Activated CD8-positive, alpha-beta T cell treated with anti-CD3 and anti-CD28 coated beads, Interleukin-2, amount 10 ng/mL, durations not matched to agents 7 days and 5 days (primary cell): ENCODE measurements around the gene RELB. TPM values are rescaled to one million over a fixed set of nuclear protein-coding genes. Genes with fewer than 3 reads are reported as not detected.
A peak's percentile ranks its signal among the peaks of the same experiment; 100 is the strongest.

Source experiments
- ATAC-seq: fragments of 150-1000 bp; cut with Tn5 transposase; one replicate; pipeline ENCODE4 v1.10.0; 2021; ENCODE audit warnings: moderate library complexity
- CTCF ChIA-PET: fragments of 350-600 bp; sonication (Branson Sonifier 250); formaldehyde crosslinking; loops from one replicate; lab custom pipeline; 2021; ENCODE audit warnings: antibody characterized with exemption; lab: Charles Lee
- POLR2A ChIA-PET: fragments of 350-600 bp; sonication (Branson Sonifier 250); formaldehyde crosslinking; loops from one replicate; lab custom pipeline; 2021; ENCODE audit warnings: antibody characterized with exemption; lab: Charles Lee
- DNase-seq: peaks from one replicate; pipeline ENCODE4 v3.0.0-alpha.2; 2020
- H3K27ac Mint-ChIP-seq: one replicate; pipeline ENCODE4 v1.8.0; 2021; ENCODE audit warnings: mild to moderate bottlenecking, mixed read lengths
- H3K27me3 Mint-ChIP-seq: one replicate; pipeline ENCODE4 v1.8.0; 2021; ENCODE audit warnings: low read depth, mixed read lengths
- H3K36me3 Mint-ChIP-seq: one replicate; pipeline ENCODE4 v1.8.0; 2021; ENCODE audit warnings: low read depth, mixed read lengths
- H3K4me1 Mint-ChIP-seq: one replicate; pipeline ENCODE4 v1.8.0; 2021; ENCODE audit warnings: low read depth, mixed read lengths
- H3K4me3 Mint-ChIP-seq: one replicate; pipeline ENCODE4 v1.8.0; 2021; ENCODE audit warnings: mild to moderate bottlenecking, mixed read lengths
- H3K9me3 Mint-ChIP-seq: one replicate; pipeline ENCODE4 v1.8.0; 2022; ENCODE audit warnings: mixed read lengths; ENCODE audit not compliant: insufficient read depth
- total RNA-seq, 2 experiments: library from RNA; stranded (reverse); gene quantifications; one replicate each; pipeline ENCODE4 v1.2.3, GENCODE V29; 2021

The RELB gene
- total RNA-seq, 2 experiments from 2014 or later, result 8.7 to 10.2 TPM

GRCh38 chr19:45047188-45047797 is 46.0 kb downstream of the RELB start:
- POLR2A ChIA-PET, result no interaction called here
- ATAC-seq, result no peak
- H3K4me1 Mint-ChIP-seq, result peaks cover 29% of the 10 kb centered on the region

DNA sequence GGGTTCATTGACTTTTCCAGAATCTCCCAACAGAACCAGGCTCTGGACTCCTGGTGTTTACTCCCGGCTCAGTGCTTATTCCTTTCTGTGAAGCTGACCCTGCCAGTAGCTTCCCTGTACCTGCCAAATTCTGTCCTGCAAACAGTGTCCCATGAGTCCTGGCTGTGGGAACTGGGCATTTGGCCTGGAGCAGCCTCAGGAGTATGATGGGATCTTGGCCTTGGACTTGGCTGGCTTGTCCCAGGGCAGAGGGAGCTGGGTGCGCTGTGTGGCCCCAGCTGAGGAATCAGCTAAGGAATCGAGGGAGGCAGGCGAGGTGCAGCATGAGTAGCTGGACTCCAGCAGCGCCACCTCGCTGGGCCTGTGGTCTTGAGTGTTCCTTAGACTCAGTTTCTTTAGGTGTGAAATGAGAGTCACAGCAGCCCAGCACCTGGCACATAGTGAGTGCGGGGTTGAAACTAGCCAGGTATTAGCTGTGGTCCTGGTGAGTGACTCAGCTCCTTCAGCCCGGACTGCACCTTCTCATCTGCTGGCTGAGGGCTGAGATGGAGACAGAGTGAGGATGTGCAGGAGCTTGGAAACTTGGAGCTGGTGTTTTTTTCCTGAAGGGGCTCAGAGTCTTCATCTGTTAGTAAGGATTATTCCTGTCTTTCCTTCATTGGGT is 47.9 kb downstream of the RELB start:
- peaks cover 37% of the 10 kb centered on the region for H3K36me3 Mint-ChIP-seq
- ATAC-seq, result no peak
- ChIA-PET POLR2A (interaction anchor here (0.9 kb wide), 1 partner anchor 11 kb away, joined by 5 read pairs; the partner anchor contains the start of gene CLASRP), CTCF (interaction anchor here (4.1 kb wide), 1 partner anchor 10 kb away, joined by 23 read pairs; no protein-coding TSS in a partner anchor)
- no peak for DNase-seq
- peak overlapping the region; percentile 37 for H3K27ac Mint-ChIP-seq
- H3K4me1 Mint-ChIP-seq, result peaks cover 29% of the 10 kb centered on the region
- H3K4me3 Mint-ChIP-seq, result no peak overlapping the region
- no peaks in the 10 kb centered on the region for H3K27me3 Mint-ChIP-seq
- no peaks in the 10 kb centered on the region for H3K9me3 Mint-ChIP-seq

More at GRCh38 chr19:45047188-45047797, 46.0 kb downstream of the RELB start:
- no peaks in the 10 kb centered on the region for H3K9me3 Mint-ChIP-seq
- peaks cover 40% of the 10 kb centered on the region for H3K36me3 Mint-ChIP-seq
- DNase-seq, result no peak
- H3K4me3 Mint-ChIP-seq, result peak overlapping the region; percentile 67
- CTCF ChIA-PET, result interaction anchor here (1.2 to 3.6 kb wide), 2 partner anchors 12 to 131 kb away, joined by 3 to 24 read pairs; partner anchors contain the start of genes BLOC1S3 and TRAPPC6A
- peak overlapping the region; percentile 85 for H3K27ac Mint-ChIP-seq
- no peaks in the 10 kb centered on the region for H3K27me3 Mint-ChIP-seq

DNA sequence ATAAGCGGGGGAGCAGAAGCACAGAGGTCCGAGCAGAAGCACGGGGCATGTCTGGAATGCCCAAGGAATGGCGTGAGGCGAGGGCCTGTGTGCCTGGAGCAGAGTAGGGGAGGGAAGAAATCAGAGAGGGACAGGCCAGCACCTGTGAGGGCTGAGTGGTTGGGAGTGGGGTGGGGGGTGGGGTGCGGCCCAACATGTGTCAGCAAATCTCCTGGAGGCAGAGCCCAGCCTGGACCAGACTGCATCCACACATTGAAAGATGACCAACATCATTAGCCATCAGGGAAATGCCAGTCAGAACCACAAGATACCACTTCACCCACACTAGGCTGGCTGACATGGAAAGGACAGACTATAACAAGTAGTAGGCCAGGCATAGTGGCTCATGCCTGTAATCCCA is 48.8 kb downstream of the RELB start:
- ChIA-PET POLR2A (no interaction called here), CTCF (interaction anchor here (4.1 kb wide), 1 partner anchor 10 kb away, joined by 23 read pairs; no protein-coding TSS in a partner anchor)
- Mint-ChIP-seq H3K27me3 (no peaks in the 10 kb centered on the region), H3K36me3 (peaks cover 39% of the 10 kb centered on the region), H3K27ac (peak overlapping the region; percentile 37), H3K9me3 (no peaks in the 10 kb centered on the region), H3K4me1 (peaks cover 29% of the 10 kb centered on the region), H3K4me3 (no peak overlapping the region)
- no peak for ATAC-seq
- DNase-seq, result no peak

DNA sequence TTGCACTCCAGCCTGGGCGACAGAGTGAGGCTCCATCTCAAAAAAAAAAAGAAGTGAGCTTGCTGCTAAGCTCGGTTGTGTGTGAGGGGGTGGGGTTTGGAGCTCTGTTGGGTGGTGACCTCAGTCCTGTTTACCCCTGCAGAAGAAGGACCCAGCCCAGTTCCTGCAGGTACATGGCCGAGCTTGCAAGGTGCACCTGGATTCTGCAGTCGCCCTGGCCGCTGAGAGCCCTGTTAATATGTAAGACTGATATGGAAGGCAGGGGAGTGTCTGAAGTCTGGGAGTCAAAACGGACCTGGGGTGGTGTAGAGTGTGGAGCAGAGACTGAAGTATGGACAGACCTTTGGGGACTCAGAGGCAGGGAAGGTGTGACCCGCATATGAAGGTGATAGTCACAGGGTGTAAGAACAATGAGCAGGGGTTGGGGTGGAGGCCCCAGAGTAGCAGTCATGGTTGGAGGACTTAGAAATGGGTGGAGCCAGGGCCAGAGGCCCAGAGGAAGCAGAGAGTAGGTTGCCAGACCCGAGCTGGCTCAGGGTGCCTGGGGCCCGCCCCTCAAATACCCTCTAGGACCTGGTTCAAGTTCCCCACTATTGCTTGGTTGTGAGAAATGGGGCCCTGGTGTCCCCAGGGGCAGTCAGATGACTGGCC is 50.8 kb downstream of the RELB start:
- POLR2A ChIA-PET, result interaction anchor here (0.8 kb wide), 1 partner anchor 12 kb away, joined by 4 read pairs; no protein-coding TSS in a partner anchor
- CTCF ChIA-PET, result interaction anchor here (4.1 kb wide), 1 partner anchor 8 kb away, joined by 23 read pairs; no protein-coding TSS in a partner anchor
- H3K36me3 Mint-ChIP-seq, result peaks cover 23% of the 10 kb centered on the region
- no peaks in the 10 kb centered on the region for H3K27me3 Mint-ChIP-seq
- H3K9me3 Mint-ChIP-seq, result no peaks in the 10 kb centered on the region
- no peak overlapping the region for H3K27ac Mint-ChIP-seq
- ATAC-seq (no peak), DNase-seq (no peak)
- peaks cover 11% of the 10 kb centered on the region for H3K4me1 Mint-ChIP-seq
- no peak overlapping the region for H3K4me3 Mint-ChIP-seq

DNA sequence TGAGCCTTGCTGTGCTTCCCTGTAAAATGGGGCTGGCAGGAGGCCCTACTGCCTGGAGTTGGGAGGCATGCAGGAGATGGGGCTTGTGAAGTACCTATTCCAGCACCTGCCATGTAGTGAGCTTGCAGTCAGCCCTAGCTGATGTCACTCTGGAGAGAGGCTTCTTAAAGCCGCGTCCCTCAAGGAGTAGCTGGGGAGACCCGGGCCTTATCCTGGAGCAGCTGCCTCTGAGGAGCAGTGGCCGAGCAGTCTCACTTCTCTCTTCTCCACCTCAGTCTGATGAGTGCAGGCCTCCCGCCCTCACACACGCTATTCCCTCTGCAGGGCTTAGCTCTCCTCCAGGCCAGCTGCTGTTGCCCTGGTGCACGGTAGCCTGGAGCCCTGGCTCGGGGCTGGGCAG is 55.6 kb downstream of the RELB start:
- POLR2A ChIA-PET, result no interaction called here
- ATAC-seq, result no peak
- Mint-ChIP-seq H3K27ac (no peak overlapping the region), H3K4me1 (no peaks in the 10 kb centered on the region), H3K9me3 (no peaks in the 10 kb centered on the region), H3K27me3 (no peaks in the 10 kb centered on the region), H3K4me3 (no peak overlapping the region), H3K36me3 (peaks cover 45% of the 10 kb centered on the region)
- no peak for DNase-seq
- CTCF ChIA-PET, result interaction anchor here (4.9 kb wide), 1 partner anchor 68 kb away, joined by 17 read pairs; no protein-coding TSS in a partner anchor

GRCh38 chr19:45057444-45057843 is 56.2 kb downstream of the RELB start:
- DNase-seq (no peak), ATAC-seq (no peak)
- no peak overlapping the region for H3K27ac Mint-ChIP-seq
- CTCF ChIA-PET, result interaction anchor here (4.9 kb wide), 1 partner anchor 68 kb away, joined by 17 read pairs; no protein-coding TSS in a partner anchor
- H3K4me1 Mint-ChIP-seq, result no peaks in the 10 kb centered on the region
- no peak overlapping the region for H3K4me3 Mint-ChIP-seq
- POLR2A ChIA-PET, result no interaction called here
- H3K36me3 Mint-ChIP-seq, result peaks cover 43% of the 10 kb centered on the region
- H3K27me3 Mint-ChIP-seq, result no peaks in the 10 kb centered on the region
- H3K9me3 Mint-ChIP-seq, result no peaks in the 10 kb centered on the region

DNA sequence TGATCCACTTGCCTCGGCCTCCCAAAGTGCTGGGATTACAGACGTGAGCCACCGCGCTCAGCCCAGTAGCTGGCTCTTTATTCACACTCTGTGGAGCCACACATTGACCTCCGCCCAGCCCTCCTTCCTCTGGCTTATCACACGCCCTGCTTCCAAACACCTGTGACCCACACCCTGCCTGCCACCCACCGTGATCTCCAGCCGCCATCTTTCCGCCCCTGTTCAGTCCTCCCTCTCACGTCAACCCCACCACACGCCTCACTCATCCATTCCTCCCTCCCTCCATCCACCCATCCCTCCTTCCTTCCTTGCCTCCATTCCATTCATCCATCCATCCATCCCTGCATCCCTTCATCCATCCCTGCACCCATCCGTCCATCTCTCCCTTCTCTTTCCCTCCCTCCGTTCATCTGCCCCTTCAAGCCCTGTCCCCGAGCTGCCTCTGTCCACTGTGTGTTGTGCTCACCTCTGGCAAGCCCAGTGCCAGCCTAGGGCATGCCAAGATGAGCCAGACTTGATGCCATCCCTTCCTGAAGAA is 57.4 kb downstream of the RELB start:
- ChIA-PET POLR2A (interaction anchor here (1.4 kb wide), 1 partner anchor 13 kb away, joined by 5 read pairs; no protein-coding TSS in a partner anchor), CTCF (interaction anchor here (0.8 to 4.9 kb wide), 18 partner anchors 9 to 402 kb away, joined by 3 to 24 read pairs (median 6); partner anchors contain the start of genes CLASRP, GEMIN7 and PPP1R37)
- Mint-ChIP-seq H3K27ac (peak overlapping the region; percentile 33), H3K9me3 (no peaks in the 10 kb centered on the region), H3K4me3 (no peak overlapping the region), H3K27me3 (no peaks in the 10 kb centered on the region), H3K4me1 (no peaks in the 10 kb centered on the region), H3K36me3 (peaks cover 46% of the 10 kb centered on the region)
- DNase-seq (no peak), ATAC-seq (no peak)

DNA sequence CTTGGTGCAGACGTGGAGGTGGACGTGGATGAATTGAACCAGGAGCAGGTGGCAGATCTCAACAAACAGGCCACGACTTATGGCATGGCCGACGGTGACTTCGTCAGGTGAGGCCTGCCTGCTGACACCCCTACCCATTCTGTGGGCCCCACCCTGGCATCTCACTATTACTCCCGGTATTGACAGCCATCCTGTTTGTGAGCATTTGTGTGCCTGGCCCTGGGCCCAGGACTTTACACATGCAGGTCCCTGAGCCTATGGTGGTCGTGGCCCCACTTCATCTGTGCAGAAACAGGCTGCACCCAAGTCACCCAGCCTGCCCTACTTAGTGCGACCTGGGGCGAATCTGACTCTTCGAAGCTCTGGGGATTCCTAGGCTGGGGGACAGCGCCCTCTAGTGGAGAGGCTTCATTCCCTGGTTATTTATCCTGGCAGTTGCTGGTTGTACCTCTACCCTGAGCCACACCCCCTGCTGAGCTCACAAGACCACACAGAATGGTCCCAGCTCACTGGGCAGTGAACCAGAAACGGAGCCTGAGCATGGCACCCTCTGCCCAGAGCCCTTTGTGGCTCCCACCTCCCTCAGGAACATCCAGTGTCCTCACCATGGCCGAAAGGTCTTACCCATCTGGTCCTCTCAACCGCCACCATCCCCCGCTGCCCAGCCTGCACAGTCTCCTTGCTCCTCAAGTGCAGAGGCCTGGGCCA is 58.1 kb downstream of the RELB start:
- Mint-ChIP-seq H3K36me3 (peaks cover 48% of the 10 kb centered on the region), H3K9me3 (no peaks in the 10 kb centered on the region), H3K4me1 (no peaks in the 10 kb centered on the region), H3K27me3 (no peaks in the 10 kb centered on the region), H3K4me3 (no peak overlapping the region), H3K27ac (no peak overlapping the region)
- ChIA-PET CTCF (interaction anchor here (0.6 to 4.9 kb wide), 38 partner anchors 9 to 868 kb away, joined by 3 to 24 read pairs (median 4); partner anchors contain the start of genes CLASRP, GEMIN7, PPP1R37 and RELB), POLR2A (interaction anchor here (1.4 kb wide), 1 partner anchor 12 kb away, joined by 5 read pairs; no protein-coding TSS in a partner anchor)
- DNase-seq, result peak; percentile 90
- ATAC-seq, result peak; percentile 88

- ChIA-PET POLR2A (interaction anchor here (0.6 kb wide), 1 partner anchor 20 kb away, joined by 3 read pairs; no protein-coding TSS in a partner anchor), CTCF (no interaction called here)
- ATAC-seq (no peak), DNase-seq (no peak)
- H3K27me3 Mint-ChIP-seq, result no peaks in the 10 kb centered on the region
- H3K4me1 Mint-ChIP-seq, result no peaks in the 10 kb centered on the region
- H3K4me3 Mint-ChIP-seq, result no peak overlapping the region
- H3K36me3 Mint-ChIP-seq, result peaks cover 55% of the 10 kb centered on the region
- no peak overlapping the region for H3K27ac Mint-ChIP-seq
- no peaks in the 10 kb centered on the region for H3K9me3 Mint-ChIP-seq
Observed at GRCh38 chr19:45061965-45062364, 60.7 kb downstream of the RELB start.

GRCh38 chr19:45063851-45064801 is 62.9 kb downstream of the RELB start:
- Mint-ChIP-seq H3K4me1 (no peaks in the 10 kb centered on the region), H3K27ac (no peak overlapping the region), H3K4me3 (no peak overlapping the region), H3K9me3 (no peaks in the 10 kb centered on the region), H3K36me3 (peaks cover 42% of the 10 kb centered on the region), H3K27me3 (no peaks in the 10 kb centered on the region)
- no peak for DNase-seq
- ATAC-seq, result no peak
- ChIA-PET POLR2A (interaction anchor here (0.8 kb wide), 1 partner anchor 24 kb away, joined by 3 read pairs; no protein-coding TSS in a partner anchor), CTCF (interaction anchor here (1.4 kb wide), 1 partner anchor 24 kb away, joined by 4 read pairs; no protein-coding TSS in a partner anchor)
